H1 (cell line): Measurements from ENCODE around the gene RSKR. TPM values are rescaled to one million over a fixed set of nuclear protein-coding genes. Genes with fewer than 3 reads are reported as not detected.
"Not testable (repeated sequence)": the region's sequence is repeated elsewhere in the genome, so short reads cannot be mapped to it uniquely, and the experiment has no call there.

Experiments
- CTCF ChIA-PET: fragments of 300-600 bp; sonication (Branson Sonifier 250); formaldehyde crosslinking; loops from one replicate; lab custom pipeline; 2021; ENCODE audit not compliant: partially characterized antibody; lab: Charles Lee
- POLR2A ChIA-PET: fragments of 300-600 bp; sonication (Branson Sonifier 250); formaldehyde crosslinking; loops from one replicate; lab custom pipeline; 2021; ENCODE audit warnings: inconsistent platforms; ENCODE audit not compliant: partially characterized antibody; lab: Charles Lee
- DNase-seq, 2 experiments: peaks; one replicate each; pipeline versions ENCODE4 v3.0.0 to v3.0.0-alpha.2; 2010 to 2022; ENCODE audit warnings: low spot score in 2 of 2, low read depth in 1 of 2, mixed read lengths in 1 of 2
- FAIRE-seq: peaks from 2 replicates; lab custom pipeline; 2011; peaks lifted over from hg19 to GRCh38; lab: Jason Lieb, UNC
- H2AFZ ChIP-seq: 2 replicates; pipeline ENCODE4 v1.8.1; 2012; ENCODE audit warnings: low read length, inconsistent platforms
- H2AK5ac ChIP-seq: 2 replicates; pipeline ENCODE4 v1.6.1; 2013; ENCODE audit warnings: low read depth, low read length
- H2BK120ac ChIP-seq: replicated peaks from 2 replicates; pipeline ENCODE3; 2013; ENCODE audit warnings: low read depth, low read length, inconsistent platforms
- H2BK12ac ChIP-seq: 2 replicates; pipeline ENCODE4 v1.6.1; 2013; ENCODE audit warnings: low read depth, low read length
- H2BK15ac ChIP-seq: 2 replicates; pipeline ENCODE4 v1.6.1; 2013; ENCODE audit warnings: low read length
- H2BK20ac ChIP-seq: 2 replicates; pipeline ENCODE4 v1.6.1; 2013; ENCODE audit warnings: low read length
- H2BK5ac ChIP-seq: 2 replicates; pipeline ENCODE4 v1.6.1; 2013; ENCODE audit warnings: low read depth, low read length
- H3K14ac ChIP-seq: 2 replicates; pipeline ENCODE4 v1.6.1; 2013; ENCODE audit warnings: inconsistent platforms; ENCODE audit not compliant: insufficient read length
- H3K18ac ChIP-seq: 2 replicates; pipeline ENCODE4 v1.6.1; 2013; ENCODE audit warnings: low read length; ENCODE audit errors: extremely low read depth
- H3K23ac ChIP-seq: 2 replicates; pipeline ENCODE4 v1.6.1; 2013; ENCODE audit warnings: inconsistent platforms; ENCODE audit not compliant: insufficient read length
- H3K23me2 ChIP-seq: 2 replicates; pipeline ENCODE4 v1.6.1; 2013; ENCODE audit warnings: low read depth, low read length
- H3K27ac ChIP-seq: 2 replicates; pipeline ENCODE4 v1.6.1; 2011; ENCODE audit warnings: low read depth, low read length, inconsistent platforms
- H3K27me3 ChIP-seq, 4 experiments: replicated peaks in 1 of 4; 1 replicate in 1 of 4; 2 replicates in 3 of 4; pipeline versions ENCODE4 v1.6.1 to v1.8.1; 2011 to 2013; ENCODE audit warnings: low read length in 3 of 4, mild to moderate bottlenecking in 3 of 4, inconsistent platforms in 2 of 4, mixed read lengths in 2 of 4, moderate library complexity in 1 of 4; ENCODE audit not compliant: control insufficient read depth in 3 of 4, insufficient read depth in 3 of 4; ENCODE audit errors: extremely low read depth in 1 of 4
- H3K36me3 ChIP-seq, 4 experiments: 2 replicates each; pipeline versions ENCODE4 v1.6.1 to v1.8.1; 2011 to 2013; ENCODE audit warnings: mild to moderate bottlenecking in 4 of 4, low read length in 3 of 4, moderate library complexity in 2 of 4, control low read depth in 1 of 4, inconsistent platforms in 1 of 4; ENCODE audit not compliant: insufficient read depth in 4 of 4, control insufficient read depth in 2 of 4
- H3K4ac ChIP-seq: replicated peaks from 2 replicates; pipeline ENCODE3; 2013; ENCODE audit warnings: low read length, low read depth, mixed read lengths, inconsistent platforms; ENCODE audit not compliant: insufficient read length
- H3K4me1 ChIP-seq, 4 experiments: replicated peaks in 1 of 4; 1 replicate in 1 of 4; 2 replicates in 3 of 4; pipeline versions ENCODE4 v1.6.1 to v1.8.1; 2011 to 2013; ENCODE audit warnings: low read length in 3 of 4, inconsistent platforms in 2 of 4, mixed read lengths in 1 of 4; ENCODE audit not compliant: insufficient read depth in 4 of 4, control insufficient read depth in 3 of 4
- H3K4me2 ChIP-seq, 2 experiments: 2 replicates each; pipeline versions ENCODE4 v1.6.1 to v1.8.1; 2011 to 2013; ENCODE audit warnings: low read depth in 2 of 2, low read length in 2 of 2, control low read depth in 1 of 2, inconsistent platforms in 1 of 2, mild to moderate bottlenecking in 1 of 2; ENCODE audit not compliant: insufficient read depth in 1 of 2
- H3K4me3 ChIP-seq, 4 experiments: fragments of 200-600, 300-600 bp in 1 of 4; sonication (generic), shearing (Covaris generic), sonication (Bioruptor Twin) in 1 of 4; 2 replicates each; pipeline versions ENCODE4 v1.5.1 to v1.8.1; 2011 to 2016; ENCODE audit warnings: low read length in 4 of 4, low read depth in 3 of 4, control low read depth in 2 of 4, inconsistent platforms in 2 of 4, mild to moderate bottlenecking in 2 of 4, mixed read lengths in 1 of 4, moderate library complexity in 1 of 4; ENCODE audit not compliant: insufficient read depth in 2 of 4; ENCODE audit errors: extremely low read depth in 1 of 4
- H3K56ac ChIP-seq: replicated peaks from 2 replicates; pipeline ENCODE3; 2013; ENCODE audit warnings: low read depth, mild to moderate bottlenecking, mixed read lengths, low read length, inconsistent platforms; ENCODE audit not compliant: insufficient read length
- H3K79me1 ChIP-seq: 2 replicates; pipeline ENCODE4 v1.6.1; 2013; ENCODE audit warnings: low read depth, low read length, control low read depth
- H3K79me2 ChIP-seq, 2 experiments: 2 replicates each; pipeline versions ENCODE4 v1.6.1 to v1.8.1; 2012 to 2013; ENCODE audit warnings: low read length in 2 of 2, mild to moderate bottlenecking in 2 of 2, inconsistent platforms in 1 of 2; ENCODE audit not compliant: insufficient read depth in 2 of 2, control insufficient read depth in 1 of 2
- H3K9ac ChIP-seq, 4 experiments: replicated peaks in 1 of 4; 1 replicate in 1 of 4; 2 replicates in 3 of 4; pipeline versions ENCODE4 v1.6.1 to v1.8.1; 2011 to 2013; ENCODE audit warnings: low read depth in 3 of 4, low read length in 3 of 4, control low read depth in 2 of 4, mild to moderate bottlenecking in 2 of 4, moderate library complexity in 2 of 4, inconsistent platforms in 1 of 4; ENCODE audit errors: extremely low read depth in 1 of 4
- H3K9me3 ChIP-seq, 2 experiments: 2 replicates each; pipeline versions ENCODE4 v1.6.1 to v1.8.1; 2012 to 2013; ENCODE audit warnings: mild to moderate bottlenecking in 2 of 2, moderate library complexity in 2 of 2, control low read depth in 1 of 2, inconsistent platforms in 1 of 2, low read depth in 1 of 2, low read length in 1 of 2, mixed read lengths in 1 of 2; ENCODE audit not compliant: insufficient read depth in 2 of 2
- H4K20me1 ChIP-seq, 2 experiments: replicated peaks in 1 of 2; 2 replicates each; pipeline versions ENCODE3 to v1.8.1; 2011 to 2013; ENCODE audit warnings: inconsistent platforms in 2 of 2, low read length in 2 of 2, mild to moderate bottlenecking in 1 of 2; ENCODE audit not compliant: insufficient read depth in 2 of 2, control insufficient read depth in 1 of 2
- H4K5ac ChIP-seq: 2 replicates; pipeline ENCODE4 v1.6.1; 2013; ENCODE audit warnings: low read length, low read depth, mixed read lengths, inconsistent platforms; ENCODE audit not compliant: insufficient read length
- H4K8ac ChIP-seq: 2 replicates; pipeline ENCODE4 v1.8.0; 2013; ENCODE audit warnings: mild to moderate bottlenecking, moderate library complexity, low read length, inconsistent platforms; ENCODE audit not compliant: insufficient read depth; ENCODE audit errors: extremely low read depth
- H4K91ac ChIP-seq: replicated peaks from 2 replicates; pipeline ENCODE3; 2013; ENCODE audit warnings: low read length, mixed read lengths, inconsistent platforms; ENCODE audit not compliant: insufficient read length
- WGBS, 2 experiments: shearing (Covaris generic) in 1 of 2; methylation state at CpG; one replicate each; pipeline versions ENCODE4 v1.1.6 to v1.1.7; 2013 to 2015; ENCODE audit warnings: low lambda C conversion rate in 2 of 2, mixed read lengths in 2 of 2, inconsistent platforms in 1 of 2, low coverage in 1 of 2, missing lambda C conversion rate in 1 of 2; ENCODE audit not compliant: insufficient replicate concordance in 2 of 2, insufficient coverage in 1 of 2, insufficient read length in 1 of 2; ENCODE audit errors: extremely low coverage in 1 of 2, missing lambda C conversion rate in 1 of 2; 5-methylcytosine and 5-hydroxymethylcytosine counted together
- polyA plus RNA-seq, 7 experiments: library from polyadenylated mRNA; depleted of rRNA in 3 of 7; stranded (reverse) in 5 of 7; unstranded in 2 of 7; fragments of >200 nt in 5 of 7; fragments of 200-250 nt in 2 of 7; gene quantifications; 1 replicate in 5 of 7; 2 replicates in 1 of 7; 4 replicates in 1 of 7; pipeline versions ENCODE4 v1.2.1 to v1.2.3, GENCODE V29; 2011 to 2013; ENCODE audit warnings: missing spikeins in 2 of 7, mixed read lengths in 2 of 7
- total RNA-seq: library from RNA; stranded (reverse); fragmentation: NEBNext Ultra II Directional; extraction: Animal tissue kit (Norgen Biotek cat#: 25700); gene quantifications from 2 replicates; pipeline ENCODE4 v1.2.1, GENCODE V29; 2021

Gene RSKR
- total and polyA plus RNA-seq, 2 of the 8 experiments (the other 6 are each of a cell fraction or from before 2014, with no cell fraction given): 24.1 to 28.5 TPM

GRCh38 chr17:28658342-28658741 is 44.4 kb upstream of the RSKR start:
- peaks cover 16 to 44% of the 10 kb centered on the region in 2 experiments; a peak in 3 of 4 replicates for H3K79me2 ChIP-seq
- H3K14ac ChIP-seq, H3K4me3 ChIP-seq, H3K4me2 ChIP-seq, H4K91ac ChIP-seq, H3K18ac ChIP-seq, DNase-seq, H2BK12ac ChIP-seq, H3K4ac ChIP-seq, H4K20me1 ChIP-seq, H2BK15ac ChIP-seq, H3K56ac ChIP-seq, H3K4me1 ChIP-seq, H3K27ac ChIP-seq, FAIRE-seq, H3K27me3 ChIP-seq, H3K79me1 ChIP-seq, H3K23ac ChIP-seq, H2BK5ac ChIP-seq, H3K23me2 ChIP-seq, H2AFZ ChIP-seq, H3K9ac ChIP-seq, H4K8ac ChIP-seq, H2BK20ac ChIP-seq, H2BK120ac ChIP-seq, H4K5ac ChIP-seq, H2AK5ac ChIP-seq: not testable (repeated sequence)
- H3K9me3 ChIP-seq: peaks cover 0 to 17% of the 10 kb centered on the region in 2 experiments; a peak in 3 of 4 replicates
- H3K36me3 ChIP-seq: peaks cover 0 to 25% (median 9%) of the 10 kb centered on the region in 4 experiments; a peak in 5 of 8 replicates
- WGBS, 2 experiments: 97% methylated on average over 2 of the region's 8 CpGs; no CpG with 5 or more reads in 1 of the 2 experiments
- ChIA-PET CTCF (interaction anchor here (0.6 to 1.5 kb wide), 3 partner anchors 10 to 54 kb away, joined by 3 read pairs; no protein-coding TSS in a partner anchor), POLR2A (interaction anchor here (1.0 kb wide), 1 partner anchor 11 kb away, joined by 3 read pairs; no protein-coding TSS in a partner anchor)
